GM08714 (cell line): Measurements from ENCODE around the gene FAM83D.
"Not testable (repeated sequence)": the region's sequence is repeated elsewhere in the genome, so short reads cannot be mapped to it uniquely, and the experiment has no call there.

ENCODE experiments used
- H3K4me3 ChIP-seq: fragments of 200-500 bp; sonication (Bioruptor generic); 2 replicates; pipeline ENCODE4 v1.5.1; 2014; ENCODE audit warnings: mild to moderate bottlenecking, low read length, inconsistent platforms
- ZNF274 ChIP-seq: IDR thresholded peaks from 2 replicates; pipeline ENCODE4 v1.6.1; 2012; ENCODE audit warnings: mild to moderate bottlenecking, low read depth, low read length

The FAM83D gene

GRCh38 chr20:38939686-38940085, 13.5 kb downstream of the FAM83D start:
- no peak for TF ChIP-seq ZNF274
- no peak overlapping the region for H3K4me3 ChIP-seq

GRCh38 chr20:38940644-38941043, 14.4 kb downstream of the FAM83D start:
- TF ChIP-seq ZNF274, result no peak
- H3K4me3 ChIP-seq, result no peak overlapping the region

GRCh38 chr20:38941726-38942389, 15.6 kb downstream of the FAM83D start:
- no peak for TF ChIP-seq ZNF274
- no peak overlapping the region for H3K4me3 ChIP-seq

GRCh38 chr20:38945012-38945411, 18.8 kb downstream of the FAM83D start:
- TF ChIP-seq ZNF274, result no peak
- no peak overlapping the region for H3K4me3 ChIP-seq

- no peak overlapping the region for H3K4me3 ChIP-seq
- no peak for TF ChIP-seq ZNF274
Measured at GRCh38 chr20:38946836-38947235, 20.6 kb downstream of the FAM83D start.

- no peak overlapping the region for H3K4me3 ChIP-seq
- no peak for TF ChIP-seq ZNF274
Measured at GRCh38 chr20:38947931-38948362, 21.7 kb downstream of the FAM83D start.

- H3K4me3 ChIP-seq, result no peak overlapping the region
- TF ChIP-seq ZNF274, result no peak
Measured at GRCh38 chr20:38950254-38950653, 24.0 kb downstream of the FAM83D start.

GRCh38 chr20:38951611-38952010, 25.4 kb downstream of the FAM83D start:
- TF ChIP-seq ZNF274, result no peak
- no peak overlapping the region for H3K4me3 ChIP-seq

GRCh38 chr20:38952153-38952552, 25.9 kb downstream of the FAM83D start:
- no peak for TF ChIP-seq ZNF274
- H3K4me3 ChIP-seq, result no peak overlapping the region

GRCh38 chr20:38953630-38954340, 27.6 kb downstream of the FAM83D start:
- no peak overlapping the region for H3K4me3 ChIP-seq
- TF ChIP-seq ZNF274, result no peak

GRCh38 chr20:38957235-38957876, 31.1 kb downstream of the FAM83D start:
- TF ChIP-seq ZNF274, result no peak
- no peak overlapping the region for H3K4me3 ChIP-seq

GRCh38 chr20:38957915-38958485, 31.8 kb downstream of the FAM83D start:
- TF ChIP-seq ZNF274, result no peak
- no peak overlapping the region for H3K4me3 ChIP-seq

- H3K4me3 ChIP-seq, result not testable (repeated sequence)
Measured at GRCh38 chr20:38960187-38960687, 34.0 kb downstream of the FAM83D start.

- H3K4me3 ChIP-seq, result peak overlapping the region; percentile 61
- TF ChIP-seq ZNF274, result no peak
Measured at GRCh38 chr20:38961530-38962043, 35.4 kb downstream of the FAM83D start.
